ENCODE data around the gene WWTR1.
A peak's percentile ranks its signal among the peaks of the same experiment; 100 is the strongest.

WWTR1 gene

GRCh38 chr3:149654188-149654601, 3.6 kb downstream of the WWTR1 start:
- peak; percentile 65 for DNase-seq (ENCODE audit: low read depth)

- no peak for DNase-seq (ENCODE audit: low read depth)
Measured at GRCh38 chr3:149653564-149653963, 4.3 kb downstream of the WWTR1 start.

DNA sequence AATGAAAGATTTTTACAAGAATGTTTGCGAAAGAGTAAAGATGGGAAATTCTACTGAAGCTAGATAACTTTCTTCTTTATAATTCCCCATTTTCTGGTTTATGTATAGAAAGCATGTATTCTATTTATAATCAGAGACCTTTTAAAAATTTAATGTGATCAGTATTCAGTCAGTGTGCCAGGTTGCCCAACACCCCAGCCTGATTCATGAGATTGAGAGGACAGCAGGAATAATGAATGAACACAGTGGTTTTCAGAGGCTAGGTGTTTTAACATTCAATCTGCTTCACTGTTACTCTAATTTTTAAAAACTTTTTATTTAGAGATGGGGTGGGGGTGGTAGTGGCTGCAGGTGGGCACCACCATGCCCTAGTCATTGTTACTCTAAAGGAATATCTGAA, 4.7 kb downstream of the WWTR1 start:
- DNase-seq (ENCODE audit: low read depth): no peak

DNA sequence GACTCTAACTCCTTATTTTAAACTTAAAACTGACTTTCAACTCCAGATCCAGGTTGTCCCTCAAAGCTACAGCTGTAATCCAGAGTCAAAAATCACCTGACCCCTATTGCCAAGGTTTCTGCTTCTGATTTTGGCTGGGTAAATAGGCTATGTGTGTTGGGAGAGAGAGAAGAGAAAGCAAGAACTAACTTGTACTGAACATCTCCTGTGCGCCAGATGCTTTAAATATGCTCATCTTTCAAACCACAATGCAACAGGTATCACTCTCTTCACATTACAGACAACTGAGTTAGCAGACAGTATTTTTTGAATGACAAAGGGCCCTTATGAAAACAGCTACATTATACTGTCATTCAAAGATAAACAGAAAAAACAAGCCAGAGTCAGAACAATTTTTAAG, 7.0 kb downstream of the WWTR1 start:
- DNase-seq (ENCODE audit: low read depth): no peak

DNA sequence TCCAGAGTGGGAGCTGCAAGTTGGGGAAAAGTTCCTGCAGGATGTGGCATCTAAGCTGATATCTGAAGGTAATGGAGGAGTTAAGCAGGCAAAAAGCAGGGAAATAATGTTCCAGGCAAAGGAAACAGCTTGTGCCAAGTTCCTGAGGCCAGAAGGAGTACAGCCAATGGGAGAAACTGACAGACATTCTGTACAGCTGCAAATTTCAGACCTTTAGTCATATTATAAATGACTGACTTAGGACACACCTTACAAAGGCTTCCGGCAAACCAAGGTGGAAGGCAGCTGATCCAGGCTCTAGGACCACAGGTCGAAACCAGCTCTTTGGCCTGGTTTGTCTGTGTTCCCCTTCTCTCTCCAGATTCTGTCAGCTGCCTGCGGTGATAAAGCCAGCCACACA, 9.3 kb downstream of the WWTR1 start:
- DNase-seq (ENCODE audit: low read depth): no peak

- no peak for DNase-seq (ENCODE audit: low read depth)
Measured at GRCh38 chr3:149647812-149648211, 10.0 kb downstream of the WWTR1 start.

DNA sequence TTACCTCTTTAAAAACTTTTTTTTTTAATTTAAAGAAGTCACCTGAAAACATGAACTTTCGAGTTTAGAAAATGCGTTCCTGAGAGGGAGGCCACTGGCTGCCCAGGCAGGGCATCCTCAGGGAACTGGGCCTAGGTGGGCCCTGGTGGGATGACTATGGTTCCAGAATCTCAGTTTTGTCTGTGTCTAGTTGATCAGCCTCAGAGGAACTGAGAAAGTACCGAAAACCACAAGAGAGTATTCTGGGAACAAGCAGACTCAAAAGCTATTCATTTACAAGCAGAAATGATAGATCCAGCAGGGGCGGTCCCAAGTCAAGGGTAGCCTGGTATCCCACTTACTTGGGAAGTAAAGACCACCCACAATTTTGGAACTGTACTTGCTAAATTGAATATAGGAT, 10.5 kb downstream of the WWTR1 start:
- no peak for DNase-seq (ENCODE audit: low read depth)

GRCh38 chr3:149646181-149646766, 11.6 kb downstream of the WWTR1 start:
- no peak for DNase-seq (ENCODE audit: low read depth)

- DNase-seq (ENCODE audit: low read depth): no peak
Measured at GRCh38 chr3:149643963-149644362, 13.9 kb downstream of the WWTR1 start.

DNA sequence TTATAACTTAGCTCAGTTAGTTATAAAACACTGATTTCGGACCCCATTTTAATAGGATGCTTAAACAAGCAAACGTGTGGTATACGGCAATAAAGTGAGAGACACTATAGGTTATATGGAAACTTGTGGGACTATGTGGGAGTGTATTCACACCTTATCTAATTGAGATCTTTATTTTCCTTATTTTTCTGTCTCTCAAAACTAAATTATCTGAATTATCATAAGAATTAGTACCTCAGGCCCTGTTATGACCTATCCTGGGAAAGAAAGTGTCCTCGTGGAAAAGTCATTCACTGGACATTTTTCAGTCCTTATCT, 14.4 kb downstream of the WWTR1 start:
- no peak for DNase-seq (ENCODE audit: low read depth)

DNA sequence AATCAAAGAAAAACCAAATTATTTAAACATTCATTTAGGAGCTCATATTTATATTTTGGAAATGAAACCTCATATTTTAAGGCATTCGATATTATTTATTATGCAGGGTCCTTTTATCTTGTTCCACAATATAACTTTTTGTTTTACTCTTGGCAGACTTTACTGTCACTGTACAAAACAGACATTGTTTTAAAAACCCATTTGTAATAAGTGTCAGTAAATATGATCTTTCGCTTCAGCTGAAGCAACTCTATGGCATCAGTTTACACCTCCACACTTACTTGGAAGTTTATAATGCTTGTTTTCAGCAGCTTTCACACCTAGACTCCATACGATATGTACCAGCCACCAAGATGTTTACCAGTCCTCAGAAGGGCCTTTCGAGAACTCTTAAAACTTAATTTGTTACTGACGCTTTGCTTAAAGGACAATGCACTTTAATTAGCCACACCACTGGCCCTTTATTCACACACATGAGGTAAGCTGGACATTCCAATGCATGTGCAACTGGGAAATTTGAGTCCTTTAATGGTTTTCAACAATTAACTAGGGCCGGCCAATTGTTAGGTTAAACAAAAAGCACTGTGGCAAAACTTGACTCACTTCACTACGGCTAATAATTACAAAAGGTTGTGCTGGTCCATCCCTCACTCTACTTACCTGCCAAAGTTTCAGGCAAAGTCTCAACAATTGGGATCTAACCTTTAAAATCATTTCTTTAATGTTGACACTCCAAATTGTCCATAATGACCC, 16.7 kb downstream of the WWTR1 start:
- DNase-seq (ENCODE audit: low read depth): no peak

DNA sequence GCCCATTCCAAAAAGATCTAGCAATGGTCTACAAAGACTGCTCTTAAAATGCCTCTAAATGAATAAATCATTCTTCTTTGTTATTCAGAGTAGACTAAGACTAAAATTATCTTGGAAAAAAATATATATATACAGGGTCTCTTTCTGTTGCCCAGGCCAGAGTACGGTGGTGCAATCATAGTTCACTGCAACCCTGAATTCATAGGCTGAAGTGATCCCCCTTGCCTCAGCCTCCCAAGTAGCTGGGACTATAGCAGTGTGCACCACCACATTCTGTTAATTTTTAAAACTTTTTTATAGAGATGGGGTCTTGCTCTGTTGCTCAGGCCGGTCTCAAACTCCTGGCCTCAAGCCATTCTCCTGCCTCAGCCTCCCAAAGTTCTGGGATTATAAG, 18.7 kb downstream of the WWTR1 start:
- no peak for DNase-seq (ENCODE audit: low read depth)

- DNase-seq (ENCODE audit: low read depth): no peak
Measured at GRCh38 chr3:149638228-149639092, 19.4 kb downstream of the WWTR1 start.

- DNase-seq (ENCODE audit: low read depth): no peak
Measured at GRCh38 chr3:149635396-149635795, 22.4 kb downstream of the WWTR1 start.

GRCh38 chr3:149634573-149634972, 23.3 kb downstream of the WWTR1 start:
- DNase-seq (ENCODE audit: low read depth): no peak

DNA sequence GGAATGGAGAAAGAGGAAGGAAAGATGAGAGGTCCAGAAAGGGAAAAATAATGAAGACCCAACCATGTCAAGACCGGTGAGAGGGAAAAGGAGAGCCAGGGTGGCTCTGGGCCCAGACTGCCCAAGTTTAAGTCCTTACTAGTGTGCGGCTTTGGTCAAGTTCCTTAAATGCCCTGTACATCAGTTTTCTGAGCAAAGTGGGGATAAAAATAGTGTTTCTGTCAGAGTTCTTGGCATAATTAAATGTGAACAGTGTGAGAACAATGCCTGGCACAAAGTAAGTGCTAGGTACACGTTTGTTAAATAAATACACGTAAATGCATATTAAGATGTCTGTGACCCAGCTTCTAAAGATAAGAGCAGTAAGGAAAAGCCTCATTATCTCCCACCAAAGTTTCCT, 23.8 kb downstream of the WWTR1 start:
- DNase-seq (ENCODE audit: low read depth): no peak

GRCh38 chr3:149632225-149632624, 25.6 kb downstream of the WWTR1 start:
- DNase-seq (ENCODE audit: low read depth): no peak

- no peak for DNase-seq (ENCODE audit: low read depth)
Measured at GRCh38 chr3:149630806-149631205, 27.0 kb downstream of the WWTR1 start.

DNA sequence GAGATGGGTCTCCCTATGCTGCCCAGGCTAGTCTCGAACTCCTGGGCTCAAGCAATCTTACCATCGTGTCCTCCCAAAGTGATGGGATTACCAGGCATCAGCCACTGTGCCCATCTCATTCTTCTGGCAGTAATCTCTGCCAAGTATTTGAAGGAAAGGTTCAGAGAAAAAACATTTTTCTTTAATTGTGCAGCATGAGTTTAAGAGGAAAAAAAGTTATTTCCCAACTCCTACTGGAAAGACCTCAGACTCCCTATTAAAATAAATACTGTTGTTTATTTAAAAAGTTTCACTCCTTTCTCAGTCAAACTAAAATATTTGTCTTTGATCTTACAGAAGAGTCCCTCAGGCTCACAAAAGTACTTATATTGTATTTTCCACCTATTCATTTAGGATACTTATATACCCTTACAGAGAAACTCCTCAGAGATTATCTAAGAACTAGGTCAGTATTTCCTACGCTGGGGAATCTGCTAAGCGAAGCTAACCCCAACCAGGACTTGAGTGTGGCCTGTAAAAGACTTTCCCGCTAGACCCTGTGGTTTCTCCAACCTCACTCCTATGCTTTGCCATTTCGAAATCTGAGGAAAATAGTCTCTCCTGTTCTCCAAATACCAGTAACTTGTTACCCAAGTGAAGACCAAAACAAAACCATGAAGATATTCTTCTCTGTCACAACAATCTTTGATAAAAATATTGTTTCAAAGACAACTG, 28.7 kb downstream of the WWTR1 start:
- DNase-seq (ENCODE audit: low read depth): no peak

- no peak for DNase-seq (ENCODE audit: low read depth)
Measured at GRCh38 chr3:149626671-149627070, 31.2 kb downstream of the WWTR1 start.

DNA sequence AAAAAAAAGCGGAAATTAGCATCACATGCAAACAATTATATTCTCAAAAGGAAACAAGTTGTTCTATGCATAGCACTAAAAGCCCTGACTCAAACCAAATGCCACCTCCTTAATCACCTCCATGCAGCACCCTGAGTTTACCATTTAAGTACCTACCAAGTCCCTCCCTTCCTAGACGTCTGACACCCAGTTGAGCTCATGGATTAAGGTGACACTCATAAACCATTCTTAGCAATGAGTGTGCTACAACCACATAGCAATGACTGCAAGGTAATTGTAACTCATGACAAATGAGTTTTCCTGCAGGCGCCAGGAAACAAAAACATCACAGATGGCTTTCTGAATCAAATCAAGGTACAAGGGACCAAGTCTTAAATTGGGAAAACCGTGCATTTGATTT, 32.0 kb downstream of the WWTR1 start:
- DNase-seq (ENCODE audit: low read depth): no peak

- no peak for DNase-seq (ENCODE audit: low read depth)
Measured at GRCh38 chr3:149623824-149624223, 34.0 kb downstream of the WWTR1 start.

Measured in HS-5 (cell line).